Pancreas (tissue), 10 donors: Measurements from ENCODE around the gene SIGLEC15. TPM values are rescaled to one million over a fixed set of nuclear protein-coding genes. Genes with fewer than 3 reads are reported as not detected.
"Not testable (repeated sequence)": the region's sequence is repeated elsewhere in the genome, so short reads cannot be mapped to it uniquely, and the experiment has no call there.

Experiments used
- ATAC-seq, 4 donors: fragments of 200-7000 bp; cut with Tn5 transposase; one replicate each; pipeline versions ENCODE4 v1.8.0 to v1.9.1; 2020; ENCODE audit warnings: mild to moderate bottlenecking in 4 of 4, moderate library complexity in 4 of 4
- DNase-seq, 6 donors: peaks; one replicate each; pipeline ENCODE4 v3.0.0-alpha.2; 2020
- FAIRE-seq: peaks from 2 replicates; lab custom pipeline; 2012; peaks lifted over from hg19 to GRCh38; lab: Jason Lieb, UNC
- H3K27ac ChIP-seq, 4 donors: fragments of 200-600 bp; sonication (generic); 1 replicate in 3 of 4; 2 replicates in 1 of 4; pipeline versions ENCODE4 v1.5.0 to v1.8.0; 2020
- H3K27me3 ChIP-seq, 4 donors: fragments of 200-600 bp; one replicate each; pipeline ENCODE4 v1.8.0; 2021
- H3K36me3 ChIP-seq, 3 donors: fragments of 200-600 bp; sonication (generic) in 1 of 3; one replicate each; pipeline versions ENCODE4 v1.5.0 to v1.8.0; 2020 to 2021
- H3K4me1 ChIP-seq, 3 donors: fragments of 200-600 bp; one replicate each; pipeline ENCODE4 v1.8.0; 2021
- H3K4me3 ChIP-seq, 4 donors: fragments of 200-600 bp; sonication (generic) in 2 of 4; one replicate each; pipeline versions ENCODE4 v1.5.0 to v1.8.0; 2020 to 2021
- H3K9me3 ChIP-seq, 4 donors: fragments of 200-600 bp; one replicate each; pipeline ENCODE4 v1.8.0; 2021
- CTCF ChIP-seq, 4 donors: fragments of 200-600 bp; sonication (generic) in 3 of 4; IDR thresholded peaks; one replicate each; pipeline versions ENCODE4 v1.5.0 to v1.8.0; 2021; ENCODE audit warnings: antibody characterized with exemption in 4 of 4
- WGBS, 2 donors: extraction: QIAGEN DNeasy Blood & Tissue Kit; methylation state at CpG; one replicate each; pipeline ENCODE4 v1.1.7; 2013; 5-methylcytosine and 5-hydroxymethylcytosine counted together
- intact Hi-C, 3 donors: fragments of 100-400 bp; cut with DNase I; formaldehyde crosslinking; loops; one replicate each; pipeline versions ENCODE4 v1.11.1 to v1.14.2; 2022
- polyA plus RNA-seq, 2 donors: library from polyadenylated mRNA; stranded (reverse); fragments of 200-250 nt; gene quantifications; one replicate each; pipeline ENCODE4 v1.2.3, GENCODE V29; 2013
- total RNA-seq, 6 donors: library from RNA; stranded (reverse); fragmentation: NEBNext Ultra II Directional in 4 of 6; extraction: Animal tissue kit (Norgen Biotek cat#: 25700) in 4 of 6; gene quantifications; one replicate each; pipeline versions ENCODE4 v1.2.1 to v1.2.4, GENCODE V29; 2021 to 2023
- donor health status: healthy with polysubstance abuse.
- donor health status: DM: no; HTN: no; CAD: no; lungs with moderate emphysema.
- donor health status: DM: no; HTN: no; CAD: no.
- donor health status: control.
- donor health status: control.
- donor health status: Bipolar disorder and iron deficiency.
- donor health status: DM: yes; HTN: yes; CAD: no.
- donor health status: DM: no; HTN: no; CAD: no.
- donor health status: DM: no; HTN: no; CAD: no.
- donor health status: DM: yes; HTN: yes; CAD: no.

SIGLEC15 gene
- total and polyA plus RNA-seq, 8 donors = 0.09 to 0.73 (median 0.18) TPM

GRCh38 chr18:45820106-45820745 lies 5.2 kb upstream of the SIGLEC15 start:
- 63 to 76% methylated on average over 3 of the region's 3 CpGs for WGBS, 2 donors
- intact Hi-C loops = no loop called here

GRCh38 chr18:45821026-45821425 lies 4.4 kb upstream of the SIGLEC15 start:
- H3K9me3 ChIP-seq = no peaks in the 10 kb centered on the region
- 78 to 79% methylated on average over 2 of the region's 2 CpGs for WGBS, 2 donors
- intact Hi-C loops = no loop called here
- no peaks in the 10 kb centered on the region for H3K36me3 ChIP-seq
- no peaks in the 10 kb centered on the region for H3K27me3 ChIP-seq
- no peak for DNase-seq
- TF ChIP-seq CTCF (IDR thresholded peaks at IDR 0.05) = no peak
- no peak for FAIRE-seq
- H3K27ac ChIP-seq = no peak overlapping the region
- H3K4me3 ChIP-seq = no peak overlapping the region
- no peaks in the 10 kb centered on the region for H3K4me1 ChIP-seq
- ATAC-seq = no peak

More at GRCh38 chr18:45820106-45820745, 5.2 kb upstream of the SIGLEC15 start:
- Histone ChIP-seq H3K4me3 (no peak overlapping the region), H3K27me3 (no peaks in the 10 kb centered on the region), H3K9me3 (no peaks in the 10 kb centered on the region), H3K36me3 (no peaks in the 10 kb centered on the region), H3K4me1 (no peaks in the 10 kb centered on the region), H3K27ac (no peak overlapping the region)
- no peak for FAIRE-seq
- no peak for ATAC-seq
- no peak for TF ChIP-seq CTCF (IDR thresholded peaks at IDR 0.05)
- no peak for DNase-seq

GRCh38 chr18:45821711-45822110 lies 3.8 kb upstream of the SIGLEC15 start:
- no peaks in the 10 kb centered on the region for H3K9me3 ChIP-seq
- H3K27me3 ChIP-seq = no peaks in the 10 kb centered on the region
- H3K27ac ChIP-seq = no peak overlapping the region
- H3K4me3 ChIP-seq = no peak overlapping the region
- FAIRE-seq = no peak
- TF ChIP-seq CTCF (IDR thresholded peaks at IDR 0.05) = no peak
- H3K36me3 ChIP-seq = no peaks in the 10 kb centered on the region
- intact Hi-C loops = no loop called here
- DNase-seq = no peak
- WGBS, 2 donors = 74 to 84% methylated on average over 1 of the region's 1 CpG
- no peaks in the 10 kb centered on the region for H3K4me1 ChIP-seq
- ATAC-seq = no peak

- intact Hi-C loops = no loop called here
Observed at GRCh38 chr18:45826084-45826483, 609 bp downstream of the SIGLEC15 start.

GRCh38 chr18:45826716-45827115 lies 1.2 kb downstream of the SIGLEC15 start:
- H3K36me3 ChIP-seq, DNase-seq, H3K4me3 ChIP-seq, FAIRE-seq, H3K9me3 ChIP-seq, H3K27me3 ChIP-seq, ATAC-seq, H3K4me1 ChIP-seq, intact Hi-C loops, H3K27ac ChIP-seq: not testable (repeated sequence)
- WGBS, 2 donors = 83 to 88% methylated on average over 4 of the region's 4 CpGs

More at GRCh38 chr18:45826084-45826483, 609 bp downstream of the SIGLEC15 start:
- Histone ChIP-seq H3K27me3 (no peaks in the 10 kb centered on the region), H3K27ac (no peak overlapping the region), H3K36me3 (no peaks in the 10 kb centered on the region), H3K4me1 (no peaks in the 10 kb centered on the region), H3K9me3 (no peaks in the 10 kb centered on the region), H3K4me3 (no peak overlapping the region)
- no peak for ATAC-seq
- whole genome bisulfite sequencing, 2 donors = 77 to 85% methylated on average over 4 of the region's 4 CpGs
- TF ChIP-seq CTCF (IDR thresholded peaks at IDR 0.05) = no peak
- no peak for FAIRE-seq
- no peak for DNase-seq
